Mammary epithelial cell (primary cell): ENCODE data around the gene FAM3D.

Experiments
- CTCF ChIP-seq, 2 donors: IDR thresholded peaks in 1 of 2; conservative IDR thresholded peaks in 1 of 2; 2 replicates each; pipeline ENCODE4 v1.5.1; 2011 to 2012; ENCODE audit warnings: inconsistent platforms in 2 of 2, low read length in 2 of 2, mild to moderate bottlenecking in 2 of 2, control low read depth in 1 of 2, low read depth in 1 of 2; ENCODE audit not compliant: insufficient read depth in 1 of 2; ENCODE audit errors: extremely low read depth in 1 of 2
- EZH2 ChIP-seq: IDR thresholded peaks from 2 replicates; pipeline ENCODE4 v1.6.1; 2012; ENCODE audit warnings: low read length, inconsistent platforms, borderline replicate concordance

GRCh38 chr3:58696093-58696492 is 29.5 kb upstream of the FAM3D start:
- no peak for TF ChIP-seq CTCF (conservative IDR thresholded peaks at IDR 0.05 in 1 of 2, IDR thresholded peaks at IDR 0.05 in 1 of 2; ENCODE audit: extremely low read depth in 1 of 2, insufficient read depth in 1 of 2, low read depth in 1 of 2, low read length in 2 of 2)
- no peak for TF ChIP-seq EZH2
